GM12874 (cell line): ENCODE measurements around the gene APOH.

Experiments used
- CTCF ChIP-seq: IDR thresholded peaks from 2 replicates; pipeline ENCODE4 v1.5.1; 2011; ENCODE audit warnings: low read depth, mild to moderate bottlenecking, control low read depth, low read length, moderate library complexity; ENCODE audit not compliant: insufficient read depth

Gene APOH

GRCh38 chr17:66187718-66188117 is 41.5 kb downstream of the APOH start:
- TF ChIP-seq CTCF, result no peak

GRCh38 chr17:66185862-66186261 is 43.4 kb downstream of the APOH start:
- TF ChIP-seq CTCF, result no peak

- no peak for TF ChIP-seq CTCF
Measured at GRCh38 chr17:66184392-66184791, 44.8 kb downstream of the APOH start.

- TF ChIP-seq CTCF, result no peak
Measured at GRCh38 chr17:66183529-66183928, 45.7 kb downstream of the APOH start.

- TF ChIP-seq CTCF, result no peak
Measured at GRCh38 chr17:66178642-66179041, 50.6 kb downstream of the APOH start.

GRCh38 chr17:66177048-66177447 is 52.2 kb downstream of the APOH start:
- TF ChIP-seq CTCF, result no peak

GRCh38 chr17:66175892-66176291 is 53.3 kb downstream of the APOH start:
- no peak for TF ChIP-seq CTCF
